Activated CD4-positive, alpha-beta T cell treated with anti-CD3 and anti-CD28 coated beads, Interleukin-2, amount 10 ng/mL, durations not matched to agents 7 days and 5 days (primary cell): ENCODE data around the gene PDE8A. TPM values are rescaled to one million over a fixed set of nuclear protein-coding genes. Genes with fewer than 3 reads are reported as not detected.
"Not testable (repeated sequence)": the region's sequence is repeated elsewhere in the genome, so short reads cannot be mapped to it uniquely, and the experiment has no call there.

Experiments
- CTCF ChIA-PET: fragments of 350-600 bp; sonication (Branson Sonifier 250); formaldehyde crosslinking; loops from one replicate; lab custom pipeline; 2021; ENCODE audit warnings: antibody characterized with exemption; lab: Charles Lee
- POLR2A ChIA-PET: fragments of 350-600 bp; sonication (Branson Sonifier 250); formaldehyde crosslinking; loops from one replicate; lab custom pipeline; 2021; ENCODE audit warnings: antibody characterized with exemption; lab: Charles Lee
- DNase-seq: peaks from one replicate; pipeline ENCODE4 v3.0.0-alpha.2; 2020
- H3K27ac Mint-ChIP-seq: one replicate; pipeline ENCODE4 v1.8.0; 2021; ENCODE audit warnings: mild to moderate bottlenecking, moderate library complexity, mixed read lengths
- H3K27me3 Mint-ChIP-seq: one replicate; pipeline ENCODE4 v1.8.0; 2021; ENCODE audit warnings: mixed read lengths
- H3K36me3 Mint-ChIP-seq: one replicate; pipeline ENCODE4 v1.8.0; 2021; ENCODE audit warnings: low read depth, mixed read lengths
- H3K4me1 Mint-ChIP-seq: one replicate; pipeline ENCODE4 v1.8.0; 2021; ENCODE audit warnings: mixed read lengths
- H3K4me3 Mint-ChIP-seq: one replicate; pipeline ENCODE4 v1.8.0; 2021; ENCODE audit warnings: mild to moderate bottlenecking, moderate library complexity, mixed read lengths
- H3K9me3 Mint-ChIP-seq: one replicate; pipeline ENCODE4 v1.8.0; 2021; ENCODE audit warnings: mixed read lengths
- total RNA-seq, 2 experiments: library from RNA; stranded (reverse); gene quantifications; one replicate each; pipeline ENCODE4 v1.2.3, GENCODE V29; 2021

The PDE8A gene
- total RNA-seq, 2 experiments from 2014 or later: 17.0 to 18.2 TPM

GRCh38 chr15:84983294-84983693 is 1.6 kb downstream of the PDE8A start:
- peaks cover 59% of the 10 kb centered on the region for H3K4me1 Mint-ChIP-seq
- H3K36me3 Mint-ChIP-seq: peaks cover 3% of the 10 kb centered on the region
- peak overlapping the region; percentile 1 for H3K27ac Mint-ChIP-seq
- H3K27me3 Mint-ChIP-seq: peaks cover 3% of the 10 kb centered on the region
- DNase-seq: no peak
- ChIA-PET POLR2A (no interaction called here), CTCF (no interaction called here)
- peak overlapping the region; percentile 85 for H3K4me3 Mint-ChIP-seq
- no peaks in the 10 kb centered on the region for H3K9me3 Mint-ChIP-seq

GRCh38 chr15:84983711-84984110 is 2.1 kb downstream of the PDE8A start:
- CTCF ChIA-PET: no interaction called here

DNA sequence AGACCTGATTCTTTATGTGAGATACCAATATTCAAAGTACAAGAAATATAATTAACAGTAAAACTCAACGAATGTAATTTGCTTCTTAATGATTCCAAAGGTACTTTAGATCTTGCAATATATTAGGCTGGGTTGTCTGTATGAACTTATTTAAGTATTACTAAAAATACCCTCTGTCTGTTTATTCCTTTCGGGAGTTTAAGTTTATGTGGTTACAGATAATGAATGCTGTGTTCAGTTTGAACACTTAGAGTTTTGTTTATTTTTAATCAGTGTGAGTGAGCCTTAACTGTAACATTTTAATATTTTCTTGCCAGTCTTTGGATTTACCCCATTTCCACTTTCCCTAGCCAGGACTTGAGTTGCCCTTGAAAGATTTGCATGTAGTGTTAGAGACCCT is 3.5 kb downstream of the PDE8A start:
- H3K4me3 Mint-ChIP-seq: no peak overlapping the region
- DNase-seq: no peak
- CTCF ChIA-PET: no interaction called here
- POLR2A ChIA-PET: no interaction called here
- H3K27ac Mint-ChIP-seq: no peak overlapping the region
- peaks cover 6% of the 10 kb centered on the region for H3K36me3 Mint-ChIP-seq
- H3K27me3 Mint-ChIP-seq: peaks cover 3% of the 10 kb centered on the region
- H3K9me3 Mint-ChIP-seq: no peaks in the 10 kb centered on the region
- H3K4me1 Mint-ChIP-seq: peaks cover 59% of the 10 kb centered on the region

More at GRCh38 chr15:84983711-84984110, 2.1 kb downstream of the PDE8A start:
- Mint-ChIP-seq H3K27ac (no peak overlapping the region), H3K36me3 (peaks cover 3% of the 10 kb centered on the region), H3K4me1 (peaks cover 61% of the 10 kb centered on the region), H3K4me3 (no peak overlapping the region), H3K27me3 (peaks cover 3% of the 10 kb centered on the region), H3K9me3 (no peaks in the 10 kb centered on the region)
- no peak for DNase-seq
- POLR2A ChIA-PET: no interaction called here

GRCh38 chr15:84987351-84987750 is 5.7 kb downstream of the PDE8A start:
- H3K27me3 Mint-ChIP-seq, POLR2A ChIA-PET, DNase-seq, H3K9me3 Mint-ChIP-seq, H3K4me3 Mint-ChIP-seq: not testable (repeated sequence)
- peaks cover 11% of the 10 kb centered on the region for H3K36me3 Mint-ChIP-seq
- peak overlapping the region; percentile 97 for H3K27ac Mint-ChIP-seq
- CTCF ChIA-PET: interaction anchor here (1.3 to 2.5 kb wide), 4 partner anchors 9 to 43 kb away, joined by 3 to 11 read pairs (median 6); no protein-coding TSS in a partner anchor
- H3K4me1 Mint-ChIP-seq: peaks cover 65% of the 10 kb centered on the region

- H3K4me1 Mint-ChIP-seq: peaks cover 62% of the 10 kb centered on the region
- H3K36me3 Mint-ChIP-seq: peaks cover 11% of the 10 kb centered on the region
- DNase-seq: peak; percentile 16
- peak overlapping the region; percentile 54 for H3K4me3 Mint-ChIP-seq
- no peaks in the 10 kb centered on the region for H3K27me3 Mint-ChIP-seq
- H3K9me3 Mint-ChIP-seq: no peaks in the 10 kb centered on the region
- peak overlapping the region; percentile 97 for H3K27ac Mint-ChIP-seq
- ChIA-PET CTCF (interaction anchor here (1.1 to 2.5 kb wide), 7 partner anchors 9 to 57 kb away, joined by 3 to 11 read pairs (median 3); no protein-coding TSS in a partner anchor), POLR2A (no interaction called here)
Observed at GRCh38 chr15:84987949-84988624, 6.4 kb downstream of the PDE8A start.

DNA sequence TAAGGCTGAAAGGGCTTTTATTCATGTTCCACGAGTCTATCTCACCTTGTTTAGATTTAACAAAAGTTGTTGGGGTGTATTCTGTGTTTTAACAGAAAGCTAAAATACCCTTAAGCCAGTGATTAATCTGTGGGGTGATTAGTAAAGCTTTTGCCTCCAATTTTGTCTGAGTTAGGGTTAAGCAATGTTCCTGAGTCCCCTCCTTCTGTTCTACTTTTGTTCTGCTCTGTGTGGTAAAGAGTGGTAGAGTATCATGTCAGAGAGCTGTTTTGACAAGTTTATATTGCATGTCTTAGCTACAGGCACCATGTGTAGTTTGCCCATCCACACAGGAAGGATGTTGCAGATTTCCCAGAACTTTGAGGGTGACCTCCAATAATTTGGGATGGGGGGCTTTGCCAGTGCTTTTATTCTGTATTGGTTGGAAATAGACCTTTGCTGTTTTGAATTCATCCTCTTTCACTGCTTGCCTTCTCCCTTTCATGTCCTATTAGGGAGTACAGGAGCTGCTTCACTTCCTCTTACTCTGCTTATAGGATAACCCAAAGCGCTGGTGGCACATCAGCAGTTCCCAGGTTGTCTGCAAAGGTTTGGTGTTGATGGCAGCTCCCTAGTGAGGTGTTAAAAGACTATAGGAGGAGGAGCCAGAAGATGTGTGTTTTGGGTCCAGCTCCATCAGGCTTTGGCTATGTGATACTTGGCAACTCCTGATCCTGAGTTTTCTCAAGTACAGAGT is 7.4 kb downstream of the PDE8A start:
- Mint-ChIP-seq H3K27ac (peak overlapping the region; percentile 97), H3K36me3 (peaks cover 11% of the 10 kb centered on the region), H3K9me3 (no peaks in the 10 kb centered on the region), H3K4me1 (peaks cover 54% of the 10 kb centered on the region), H3K27me3 (no peaks in the 10 kb centered on the region), H3K4me3 (no peak overlapping the region)
- no peak for DNase-seq
- CTCF ChIA-PET: interaction anchor here (0.6 to 2.5 kb wide), 7 partner anchors 8 to 56 kb away, joined by 3 to 11 read pairs (median 4); no protein-coding TSS in a partner anchor
- POLR2A ChIA-PET: no interaction called here

- Mint-ChIP-seq H3K27ac (no peak overlapping the region), H3K27me3 (no peaks in the 10 kb centered on the region), H3K4me3 (no peak overlapping the region), H3K9me3 (no peaks in the 10 kb centered on the region), H3K36me3 (peaks cover 11% of the 10 kb centered on the region), H3K4me1 (peaks cover 43% of the 10 kb centered on the region)
- ChIA-PET POLR2A (no interaction called here), CTCF (interaction anchor here (0.8 kb wide), 1 partner anchor 9 kb away, joined by 3 read pairs; no protein-coding TSS in a partner anchor)
- DNase-seq: no peak
Observed at GRCh38 chr15:84990507-84990906, 8.9 kb downstream of the PDE8A start.

- no peak overlapping the region for H3K4me3 Mint-ChIP-seq
- no peak overlapping the region for H3K27ac Mint-ChIP-seq
- no peaks in the 10 kb centered on the region for H3K9me3 Mint-ChIP-seq
- H3K27me3 Mint-ChIP-seq: no peaks in the 10 kb centered on the region
- POLR2A ChIA-PET: no interaction called here
- peaks cover 10% of the 10 kb centered on the region for H3K36me3 Mint-ChIP-seq
- H3K4me1 Mint-ChIP-seq: peaks cover 40% of the 10 kb centered on the region
- DNase-seq: no peak
- CTCF ChIA-PET: interaction anchor here (0.5 to 1.0 kb wide), 3 partner anchors 9 to 53 kb away, joined by 3 to 4 read pairs (median 3); no protein-coding TSS in a partner anchor
Observed at GRCh38 chr15:84991014-84991712, 9.5 kb downstream of the PDE8A start.

GRCh38 chr15:84992157-84992944 is 10.7 kb downstream of the PDE8A start:
- CTCF ChIA-PET: interaction anchor here (1.0 kb wide), 1 partner anchor 52 kb away, joined by 3 read pairs; no protein-coding TSS in a partner anchor
- no peak overlapping the region for H3K4me3 Mint-ChIP-seq
- H3K27ac Mint-ChIP-seq: no peak overlapping the region

DNA sequence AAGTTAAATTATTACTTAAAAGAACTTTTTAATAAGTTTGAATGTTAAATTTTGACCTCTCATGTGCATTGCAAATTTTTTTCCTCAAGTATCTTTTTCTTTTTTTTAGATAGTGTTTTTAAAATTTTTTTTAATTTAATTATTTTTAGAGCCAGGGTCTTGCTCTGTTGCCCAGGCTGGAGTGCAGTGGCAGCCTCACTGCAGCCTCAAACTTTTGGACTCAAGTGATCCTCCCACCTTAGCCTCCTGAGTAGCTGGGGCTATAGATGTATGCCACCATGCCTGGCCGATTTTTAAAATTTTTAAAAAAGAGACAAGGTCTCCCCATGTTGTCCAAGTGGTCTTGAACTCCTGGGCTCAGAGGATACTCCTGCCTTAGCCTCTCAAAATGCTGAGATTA is 14.4 kb downstream of the PDE8A start:
- POLR2A ChIA-PET: no interaction called here

More at GRCh38 chr15:84992157-84992944, 10.7 kb downstream of the PDE8A start:
- Mint-ChIP-seq H3K27me3 (no peaks in the 10 kb centered on the region), H3K4me1 (peaks cover 33% of the 10 kb centered on the region), H3K9me3 (no peaks in the 10 kb centered on the region), H3K36me3 (peaks cover 8% of the 10 kb centered on the region)
- POLR2A ChIA-PET: no interaction called here
- DNase-seq: no peak

DNA sequence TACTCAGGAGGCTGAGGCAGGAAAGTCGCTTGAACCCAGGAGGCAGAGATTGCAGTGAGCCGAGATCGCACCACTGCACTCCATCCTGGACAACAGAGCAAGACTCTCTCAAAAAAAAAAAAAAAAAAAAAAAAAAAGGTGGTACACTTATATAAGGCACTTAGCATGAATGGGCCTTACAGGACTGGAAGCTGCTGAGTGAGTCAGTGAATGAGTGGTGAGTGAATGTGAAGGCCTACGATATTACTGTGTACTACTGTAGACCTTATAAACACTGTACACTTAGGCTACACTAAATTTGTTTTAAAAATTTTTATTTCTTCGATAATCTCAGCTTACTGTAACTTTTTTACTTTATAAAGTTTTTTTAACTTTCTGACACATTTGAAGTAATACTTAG is 15.1 kb downstream of the PDE8A start:
- H3K27ac Mint-ChIP-seq, H3K27me3 Mint-ChIP-seq, H3K4me3 Mint-ChIP-seq, H3K9me3 Mint-ChIP-seq, H3K36me3 Mint-ChIP-seq, POLR2A ChIA-PET, DNase-seq: not testable (repeated sequence)
- CTCF ChIA-PET: interaction anchor here (1.0 to 1.1 kb wide), 2 partner anchors 13 to 20 kb away, joined by 3 to 4 read pairs; no protein-coding TSS in a partner anchor
- H3K4me1 Mint-ChIP-seq: peaks cover 22% of the 10 kb centered on the region

More for the DNA sequence above, 14.4 kb downstream of the PDE8A start:
- Mint-ChIP-seq H3K27ac (no peak overlapping the region), H3K27me3 (no peaks in the 10 kb centered on the region), H3K9me3 (no peaks in the 10 kb centered on the region), H3K36me3 (peaks cover 3% of the 10 kb centered on the region), H3K4me3 (no peak overlapping the region), H3K4me1 (peaks cover 19% of the 10 kb centered on the region)
- no peak for DNase-seq
- CTCF ChIA-PET: interaction anchor here (1.1 to 1.2 kb wide), 2 partner anchors 12 to 14 kb away, joined by 3 to 4 read pairs; no protein-coding TSS in a partner anchor

- H3K27me3 Mint-ChIP-seq, H3K9me3 Mint-ChIP-seq, POLR2A ChIA-PET, DNase-seq, H3K4me3 Mint-ChIP-seq, H3K36me3 Mint-ChIP-seq, H3K27ac Mint-ChIP-seq: not testable (repeated sequence)
- CTCF ChIA-PET: interaction anchor here (1.0 to 1.1 kb wide), 2 partner anchors 13 to 19 kb away, joined by 3 to 4 read pairs; no protein-coding TSS in a partner anchor
- peaks cover 22% of the 10 kb centered on the region for H3K4me1 Mint-ChIP-seq
Observed at GRCh38 chr15:84997214-84997613, 15.6 kb downstream of the PDE8A start.
